DMS79 treated with DMSO at 0.1 percent for 48 hours (cell line): Measurements from ENCODE around the gene TECPR1.

Experiments used
- DNase-seq: peaks from one replicate; lab custom pipeline; 2025; lab: John Stamatoyannopoulos, UW

TECPR1 gene

GRCh38 chr7:98210513-98211220 lies 41.4 kb downstream of the TECPR1 start:
- peak; percentile 17 for DNase-seq

GRCh38 chr7:98209166-98209920 lies 42.7 kb downstream of the TECPR1 start:
- no peak for DNase-seq

- DNase-seq = no peak
These were observed 45.3 kb downstream of the TECPR1 start for GRCh38 chr7:98206451-98207330.

DNA sequence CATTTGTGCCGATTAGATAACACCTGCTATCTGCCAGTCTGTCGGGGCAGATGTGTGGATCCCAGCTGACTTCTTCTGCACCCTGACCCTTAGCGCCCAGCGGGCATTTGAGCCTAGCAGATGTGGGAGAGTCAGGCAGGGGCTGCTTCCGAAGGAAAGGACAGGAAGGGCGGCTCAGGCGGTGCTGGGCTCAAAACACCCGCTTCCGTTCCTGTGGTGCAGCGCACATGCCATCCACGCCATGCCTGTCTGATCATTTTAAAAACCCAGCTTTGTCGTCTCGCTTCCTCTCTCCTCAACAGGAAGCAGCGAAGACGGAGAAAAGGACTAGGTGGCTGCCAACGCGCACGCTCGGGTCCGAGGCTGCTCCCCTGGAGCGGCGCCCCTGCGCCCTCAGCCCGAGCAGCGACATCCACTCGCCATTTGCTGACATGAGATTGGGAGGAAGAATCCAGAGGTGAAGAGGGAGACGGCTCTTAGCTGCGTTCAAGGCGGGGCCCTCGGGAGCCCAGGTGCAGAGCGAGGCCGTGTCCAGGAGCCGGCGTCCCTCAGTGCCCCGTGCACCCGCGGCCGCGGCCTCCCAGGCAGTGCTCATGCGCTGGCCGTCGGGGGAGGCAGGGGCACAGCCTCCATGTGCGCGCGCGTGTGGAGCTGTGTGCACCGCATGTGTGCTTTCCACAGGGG lies 46.7 kb downstream of the TECPR1 start:
- DNase-seq = no peak

- no peak for DNase-seq
These were observed 47.4 kb downstream of the TECPR1 start for GRCh38 chr7:98204670-98205069.

- DNase-seq = no peak
These were observed 47.9 kb downstream of the TECPR1 start for GRCh38 chr7:98203964-98204605.

- no peak for DNase-seq
These were observed 48.6 kb downstream of the TECPR1 start for GRCh38 chr7:98203261-98203963.

GRCh38 chr7:98202367-98203195 lies 49.5 kb downstream of the TECPR1 start:
- DNase-seq = no peak

DNA sequence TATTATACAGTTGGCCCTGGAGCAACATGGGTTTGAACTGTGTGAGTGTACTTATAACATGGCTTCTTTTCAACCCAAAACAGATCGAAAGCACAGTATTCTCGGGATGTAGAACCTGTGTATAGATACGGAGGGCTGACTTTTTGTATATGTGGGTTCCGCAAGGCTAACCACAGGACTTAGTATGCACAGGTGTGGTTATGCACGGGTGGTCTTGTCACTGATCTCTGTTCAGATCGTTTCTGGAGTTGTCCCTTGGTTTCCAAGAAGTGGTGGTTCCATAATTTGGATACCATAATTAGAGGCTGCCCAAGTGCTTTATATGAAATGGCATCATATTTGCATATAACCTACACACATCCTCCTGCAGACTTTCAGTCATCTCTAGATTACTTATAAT lies 51.7 kb downstream of the TECPR1 start:
- no peak for DNase-seq

- DNase-seq = no peak
These were observed 52.9 kb downstream of the TECPR1 start for GRCh38 chr7:98199131-98199530.

- no peak for DNase-seq
These were observed 55.1 kb downstream of the TECPR1 start for GRCh38 chr7:98196706-98197605.

DNA sequence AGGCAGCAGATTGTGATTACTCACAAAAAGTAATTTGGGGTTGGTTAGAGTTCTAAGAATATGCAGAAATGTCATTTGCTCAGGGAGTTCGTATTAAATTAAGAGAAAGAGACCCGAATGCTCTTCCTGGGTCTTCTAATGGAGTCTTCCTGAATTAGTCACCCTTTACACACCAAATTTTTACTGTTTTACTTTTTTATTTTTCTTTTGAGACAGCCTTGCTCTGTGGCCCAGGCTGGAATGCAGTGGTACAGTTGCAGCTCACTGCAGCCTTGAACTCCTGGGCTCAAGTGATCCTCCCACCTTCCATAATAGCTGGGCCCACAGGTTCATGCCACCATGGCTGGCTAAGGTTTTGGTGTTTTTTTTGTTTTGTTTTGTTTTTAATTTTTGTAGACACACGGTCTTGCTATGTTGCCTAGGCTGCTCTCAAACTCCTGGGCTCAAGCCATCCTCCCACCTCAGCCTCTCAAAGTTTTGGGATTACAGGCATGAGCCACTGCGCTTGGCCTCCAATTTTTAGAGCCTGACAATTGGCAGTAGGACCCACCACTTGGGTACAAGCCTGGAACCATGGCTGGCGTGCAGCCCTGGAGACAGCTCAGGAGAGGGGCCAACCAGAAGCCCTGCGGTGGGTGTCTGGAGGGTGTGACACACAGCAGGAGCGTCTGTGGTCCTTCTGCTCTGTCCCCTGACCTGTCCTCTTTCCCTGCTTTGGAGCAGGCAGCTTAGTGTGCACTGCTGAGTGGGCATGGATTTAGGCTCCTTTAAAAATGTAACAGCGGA lies 57.2 kb downstream of the TECPR1 start:
- no peak for DNase-seq

DNA sequence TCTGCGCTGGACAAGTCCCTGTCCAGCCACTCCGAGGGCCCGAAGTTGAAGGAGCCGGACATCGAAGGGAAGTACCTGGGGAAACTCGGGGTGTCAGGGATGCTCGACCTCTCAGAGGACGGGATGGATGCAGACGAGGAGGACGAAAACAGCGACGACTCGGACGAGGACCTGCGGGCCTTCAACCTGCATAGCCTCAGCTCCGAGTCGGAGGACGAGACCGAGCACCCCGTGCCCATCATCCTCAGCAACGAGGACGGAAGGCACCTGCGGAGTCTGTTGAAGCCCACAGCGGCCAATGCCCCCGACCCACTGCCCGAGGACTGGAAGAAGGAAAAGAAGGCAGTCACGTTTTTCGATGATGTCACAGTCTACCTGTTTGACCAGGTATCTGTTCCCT lies 57.8 kb downstream of the TECPR1 start:
- DNase-seq = no peak

GRCh38 chr7:98193474-98194180 lies 58.4 kb downstream of the TECPR1 start:
- DNase-seq = no peak

DNA sequence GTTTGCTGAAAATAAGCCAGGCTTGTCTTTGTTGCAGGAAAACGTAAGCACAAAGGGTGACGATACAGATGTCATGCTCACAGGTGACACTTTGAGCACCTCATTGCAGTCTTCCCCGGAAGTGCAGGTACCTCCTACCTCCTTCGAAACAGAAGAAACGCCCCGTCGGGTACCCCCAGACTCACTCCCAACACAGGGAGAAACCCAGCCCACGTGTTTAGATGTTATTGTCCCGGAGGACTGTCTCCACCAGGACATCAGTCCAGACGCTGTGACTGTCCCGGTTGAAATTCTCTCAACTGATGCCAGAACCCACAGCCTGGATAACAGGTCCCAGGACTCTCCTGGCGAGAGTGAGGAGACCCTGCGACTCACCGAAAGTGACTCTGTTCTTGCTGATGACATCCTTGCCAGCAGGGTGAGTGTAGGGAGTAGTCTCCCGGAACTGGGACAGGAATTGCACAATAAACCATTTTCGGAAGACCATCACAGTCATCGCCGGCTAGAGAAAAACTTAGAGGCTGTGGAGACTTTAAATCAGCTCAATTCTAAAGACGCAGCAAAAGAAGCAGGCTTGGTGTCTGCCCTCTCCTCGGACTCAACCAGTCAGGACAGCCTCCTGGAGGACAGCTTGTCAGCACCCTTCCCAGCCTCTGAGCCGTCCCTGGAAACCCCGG lies 59.1 kb downstream of the TECPR1 start:
- DNase-seq = no peak

DNA sequence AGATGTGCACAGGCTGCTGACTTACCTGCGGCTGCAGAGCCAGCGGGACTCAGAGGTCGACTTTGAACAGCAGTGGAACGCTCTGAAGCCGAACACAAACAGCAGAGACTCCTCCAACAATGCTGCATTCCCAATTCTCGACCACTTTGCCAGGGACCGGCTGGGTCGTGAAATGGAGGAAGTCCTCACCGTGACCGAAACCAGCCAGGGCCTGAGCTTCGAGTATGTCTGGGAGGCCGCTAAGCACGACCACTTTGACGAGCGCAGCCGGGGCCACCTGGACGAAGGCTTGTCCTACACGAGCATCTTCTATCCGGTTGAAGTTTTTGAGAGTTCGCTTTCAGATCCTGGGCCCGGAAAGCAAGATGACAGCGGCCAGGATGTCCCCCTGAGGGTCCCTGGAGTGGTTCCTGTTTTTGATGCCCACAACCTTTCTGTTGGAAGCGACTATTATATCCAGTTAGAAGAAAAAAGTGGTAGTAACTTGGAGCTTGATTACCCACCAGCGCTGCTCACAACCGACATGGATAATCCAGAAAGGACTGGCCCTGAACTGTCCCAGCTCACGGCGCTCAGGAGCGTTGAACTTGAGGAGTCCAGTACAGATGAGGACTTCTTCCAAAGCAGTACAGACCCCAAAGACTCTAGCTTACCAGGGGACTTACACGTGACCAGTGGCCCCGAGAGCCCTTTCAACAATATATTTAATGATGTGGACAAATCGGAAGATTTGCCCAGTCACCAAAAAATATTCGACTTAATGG lies 60.2 kb downstream of the TECPR1 start:
- no peak for DNase-seq
